Hematopoietic multipotent progenitor cell treated with erythropoietin and hydrocortisone succinate and interleukin-3 and kit ligand, for 15 days (in vitro differentiated cells): ENCODE results near the gene KLHL2.
"Not testable (repeated sequence)": the region's sequence is repeated elsewhere in the genome, so short reads cannot be mapped to it uniquely, and the experiment has no call there.

Source experiments
- DNase-seq: peaks from one replicate; pipeline ENCODE4 v3.0.0-alpha.2; 2015; ENCODE audit warnings: low spot score

Gene KLHL2

GRCh38 chr4:165330071-165330470 is 122.7 kb downstream of the KLHL2 start:
- DNase-seq = no peak

DNA sequence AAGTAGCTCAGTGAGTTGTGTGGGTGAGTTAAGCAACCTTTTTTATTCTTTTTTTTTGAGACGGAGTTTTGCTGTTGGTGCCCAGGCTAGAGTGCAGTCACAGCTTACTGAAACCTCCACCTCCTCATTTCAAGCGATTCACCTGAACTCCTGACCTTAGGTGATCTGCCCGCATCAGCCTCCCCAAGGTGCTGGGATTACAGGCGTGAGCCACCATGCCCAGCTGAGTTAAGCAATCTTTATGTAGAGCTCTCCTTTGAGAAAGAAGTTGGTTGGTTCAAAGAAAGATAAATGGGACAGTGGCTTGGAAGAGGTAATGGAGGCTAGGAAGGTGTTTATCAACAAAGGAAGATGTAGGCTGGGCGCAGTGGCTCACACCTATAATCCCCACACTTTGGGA is 123.3 kb downstream of the KLHL2 start:
- DNase-seq = no peak

- no peak for DNase-seq
These were observed 124.0 kb downstream of the KLHL2 start for GRCh38 chr4:165331359-165331758.

GRCh38 chr4:165331823-165332222 is 124.5 kb downstream of the KLHL2 start:
- no peak for DNase-seq

DNA sequence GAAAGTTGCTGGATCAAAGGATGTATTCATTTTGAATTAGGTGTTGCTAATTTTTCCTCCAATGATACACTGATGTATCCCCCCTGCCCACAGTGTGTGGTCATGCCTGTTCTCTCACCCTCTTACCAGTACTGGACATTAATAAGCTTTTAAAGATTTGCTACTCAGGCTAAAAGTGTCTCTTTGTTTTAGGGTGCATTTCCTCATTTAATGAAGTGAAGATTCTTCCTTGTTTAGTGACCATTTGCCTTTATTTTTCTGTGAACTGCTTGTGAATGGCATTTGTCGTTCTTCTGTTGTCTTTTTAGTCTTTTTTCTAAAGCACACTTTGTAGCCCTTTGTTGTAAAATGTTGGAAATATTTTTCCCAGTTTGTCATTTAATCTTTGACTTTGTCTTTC is 125.1 kb downstream of the KLHL2 start:
- no peak for DNase-seq

DNA sequence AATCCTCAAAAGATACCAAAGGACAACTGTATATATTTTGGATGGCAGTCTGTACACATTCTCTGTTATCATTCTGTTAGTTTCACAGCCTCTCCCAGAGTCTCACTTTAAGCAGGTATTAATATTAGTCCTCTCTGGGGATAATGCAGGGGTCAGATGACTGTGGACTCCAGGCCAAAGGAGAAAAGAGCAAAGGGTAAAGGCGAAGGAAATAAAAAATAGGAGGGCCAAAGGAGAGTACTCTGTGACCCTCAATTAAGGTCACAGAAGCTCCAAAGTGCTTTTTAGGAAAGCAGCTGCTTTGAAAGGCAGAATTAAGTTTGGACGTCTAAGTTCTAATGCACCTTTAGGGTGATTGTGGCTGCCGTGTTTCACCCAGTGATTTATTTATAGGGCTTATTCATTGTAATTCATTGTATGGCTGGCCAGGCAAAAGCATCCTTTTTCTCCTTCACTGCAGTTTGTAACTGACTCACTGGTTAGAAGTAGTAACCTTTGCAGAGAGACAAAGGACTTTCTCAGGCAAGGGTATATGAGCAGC is 127.9 kb downstream of the KLHL2 start:
- DNase-seq = no peak

- DNase-seq = no peak
These were observed 129.4 kb downstream of the KLHL2 start for GRCh38 chr4:165336743-165337142.

GRCh38 chr4:165342340-165342739 is 135.0 kb downstream of the KLHL2 start:
- DNase-seq = not testable (repeated sequence)

- peak; percentile 53 for DNase-seq
These were observed 136.2 kb downstream of the KLHL2 start for GRCh38 chr4:165343353-165344191.

- DNase-seq = no peak
These were observed 138.5 kb downstream of the KLHL2 start for GRCh38 chr4:165345666-165346417.

- DNase-seq = no peak
These were observed 140.5 kb downstream of the KLHL2 start for GRCh38 chr4:165347647-165348569.

DNA sequence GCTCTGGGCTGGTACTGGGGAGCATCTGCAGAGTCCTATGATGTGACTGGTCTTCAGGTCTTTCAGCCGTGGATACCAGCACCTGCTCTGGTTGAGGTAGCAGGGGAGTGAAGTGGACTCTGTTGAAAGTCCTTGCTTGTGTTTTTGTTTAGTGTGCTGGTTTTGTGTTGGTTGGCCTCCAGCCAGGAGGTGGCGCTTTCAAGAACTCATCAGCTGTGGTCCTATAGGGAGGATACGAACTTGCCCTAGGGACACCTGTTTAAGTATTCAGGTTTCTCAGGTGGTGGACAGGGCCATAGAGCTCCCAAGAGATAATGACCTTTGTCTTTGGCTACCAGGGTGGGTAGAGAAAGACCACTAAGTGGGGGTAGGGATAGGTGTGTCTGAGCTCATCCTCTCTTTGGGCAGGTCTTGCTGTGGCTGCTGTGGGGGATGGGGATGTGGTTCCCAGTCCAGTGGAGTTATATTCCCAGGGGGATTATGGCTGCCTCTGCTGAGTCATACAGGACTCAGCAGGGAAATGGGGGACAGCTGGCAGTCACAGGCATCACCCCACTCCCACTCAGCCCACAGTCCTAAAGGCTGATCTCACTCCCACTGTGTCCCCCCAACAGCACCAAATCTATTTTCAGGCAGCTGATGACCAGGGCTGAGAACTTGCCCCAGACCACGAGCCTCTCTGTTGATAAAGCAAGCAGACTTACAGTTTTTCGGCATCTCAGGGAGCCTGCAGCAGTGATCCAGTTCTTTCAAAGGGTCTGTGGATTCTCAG is 144.2 kb downstream of the KLHL2 start:
- DNase-seq = no peak

GRCh38 chr4:165355900-165356300 is 148.5 kb downstream of the KLHL2 start:
- DNase-seq = no peak

GRCh38 chr4:165359506-165359905 is 152.1 kb downstream of the KLHL2 start:
- no peak for DNase-seq

DNA sequence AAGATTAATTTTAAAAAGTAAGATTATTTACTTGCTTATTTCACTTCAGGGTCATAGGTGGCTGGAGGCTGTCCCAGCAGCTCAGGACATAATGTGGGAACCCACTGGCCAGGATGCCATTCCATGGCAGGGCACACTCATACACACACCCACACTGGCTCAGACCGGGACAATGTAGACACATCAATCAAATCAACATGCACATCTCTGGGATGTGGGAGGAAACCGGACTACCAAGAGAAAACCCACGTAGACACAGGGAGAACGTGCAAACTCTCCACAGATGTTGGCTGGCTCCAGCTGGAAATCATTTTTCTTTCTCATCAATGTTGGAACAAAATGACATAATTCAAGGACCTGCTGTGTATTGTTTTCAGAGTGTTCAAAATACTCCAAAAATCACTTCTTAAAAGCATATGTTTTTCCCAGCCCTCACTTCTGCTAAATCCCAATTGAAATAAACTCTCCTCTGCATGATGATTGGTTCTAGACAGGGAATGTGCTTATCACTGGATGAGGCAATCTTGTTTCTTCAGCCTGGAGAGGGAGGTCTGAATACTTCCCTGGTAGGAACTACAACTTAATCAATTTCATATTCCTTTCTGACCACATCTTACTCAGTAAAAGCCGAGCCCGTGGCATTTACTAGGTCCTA is 152.8 kb downstream of the KLHL2 start:
- no peak for DNase-seq

DNA sequence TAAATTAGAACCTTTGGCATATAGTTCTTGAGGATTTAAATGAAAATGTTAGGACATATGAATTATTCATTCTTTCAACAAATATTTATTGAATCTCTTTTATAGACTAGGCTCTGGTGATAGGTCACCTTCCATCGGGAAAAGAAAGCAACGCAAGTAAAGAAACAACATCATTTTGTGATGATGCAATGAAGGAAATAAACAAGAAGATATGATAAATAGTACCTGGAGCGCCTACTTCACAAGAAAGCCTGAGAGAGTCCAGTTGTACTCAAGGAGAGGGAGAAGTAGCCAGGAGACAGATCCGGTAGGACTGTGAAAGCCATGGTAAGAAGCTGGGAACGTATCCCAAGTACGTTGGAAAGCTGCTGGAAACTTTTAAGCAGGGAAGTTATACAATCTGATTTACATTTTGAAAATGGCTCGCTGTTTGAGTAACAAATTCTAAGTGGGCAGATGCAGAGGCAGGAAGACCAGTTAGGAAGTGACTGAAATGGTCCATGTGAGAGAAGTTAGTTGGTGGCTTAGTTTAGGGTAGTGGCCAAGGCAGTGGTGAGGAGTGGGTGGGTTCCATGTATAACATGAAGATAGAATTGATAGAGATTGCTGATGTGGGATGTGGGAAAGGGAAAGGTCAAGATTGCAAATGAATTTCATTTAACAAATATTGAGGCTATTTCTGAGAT is 153.8 kb downstream of the KLHL2 start:
- DNase-seq = no peak

- no peak for DNase-seq
These were observed 154.4 kb downstream of the KLHL2 start for GRCh38 chr4:165361810-165362209.

GRCh38 chr4:165364452-165365080 is 157.2 kb downstream of the KLHL2 start:
- DNase-seq = no peak

- DNase-seq = no peak
These were observed 159.7 kb downstream of the KLHL2 start for GRCh38 chr4:165367040-165367439.

- DNase-seq = no peak
These were observed 160.8 kb downstream of the KLHL2 start for GRCh38 chr4:165368114-165368513.
